ENCODE measurements around the gene AMMECR1. TPM values are rescaled to one million over a fixed set of nuclear protein-coding genes. Genes with fewer than 3 reads are reported as not detected.

Gene AMMECR1
- total and polyA plus RNA-seq, 10 donors, result 1.7 to 15.6 (median 9.6) TPM

- intact Hi-C loops (cut with DNase I; ENCODE audit: low total_unique reads), result no loop called here
- peaks cover 0 to 5% (median 0%) of the 10 kb centered on the region in 7 donors for H3K27me3 ChIP-seq (replicated peaks in 1 of 7)
- peaks cover 0 to 12% (median 0%) of the 10 kb centered on the region in 8 donors for H3K9me3 ChIP-seq
- H3K4me1 ChIP-seq, result peaks cover 0 to 12% (median 0%) of the 10 kb centered on the region in 6 donors
- no peak overlapping the region for H3K27ac ChIP-seq
- no peak overlapping the region for H3K4me3 ChIP-seq
- WGBS, 5 donors, result 69 to 96% (median 79%) methylated on average over 4 of the region's 4 CpGs
- no peak for TF ChIP-seq POLR2AphosphoS5 (IDR thresholded peaks at IDR 0.05)
- no peak for TF ChIP-seq CTCF (IDR thresholded peaks at IDR 0.05 in 8 of 11, conservative IDR thresholded peaks at IDR 0.05 in 3 of 11)
- no peak for TF ChIP-seq POLR2A (IDR thresholded peaks at IDR 0.05)
- no peaks in the 10 kb centered on the region for H3K36me3 ChIP-seq
- DNase-seq, result no peak
Measured at GRCh38 chrX:110322603-110323002, 4.7 kb upstream of the AMMECR1 start.

- 29 to 40% (median 34%) methylated on average over 3 of the region's 3 CpGs for WGBS, 5 donors
- H3K27me3 ChIP-seq (replicated peaks in 1 of 7), result peaks cover 0 to 7% (median 0%) of the 10 kb centered on the region in 7 donors
- no peak for DNase-seq
- intact Hi-C loops (cut with DNase I; ENCODE audit: low total_unique reads), result no loop called here
- H3K36me3 ChIP-seq, result no peaks in the 10 kb centered on the region
- peaks cover 0 to 15% (median under 1%) of the 10 kb centered on the region in 6 donors for H3K4me1 ChIP-seq
- no peak for TF ChIP-seq CTCF (IDR thresholded peaks at IDR 0.05 in 8 of 11, conservative IDR thresholded peaks at IDR 0.05 in 3 of 11)
- TF ChIP-seq POLR2AphosphoS5 (IDR thresholded peaks at IDR 0.05), result no peak
- no peak for TF ChIP-seq POLR2A (IDR thresholded peaks at IDR 0.05)
- H3K9me3 ChIP-seq, result peaks cover 0 to 12% (median 0%) of the 10 kb centered on the region in 8 donors
- H3K27ac ChIP-seq, result no peak overlapping the region
- no peak overlapping the region for H3K4me3 ChIP-seq
Measured at GRCh38 chrX:110321670-110322069, 3.8 kb upstream of the AMMECR1 start.

GRCh38 chrX:110321081-110321480 lies 3.2 kb upstream of the AMMECR1 start:
- Histone ChIP-seq H3K36me3 (no peaks in the 10 kb centered on the region), H3K27ac (no peak overlapping the region), H3K27me3 (replicated peaks in 1 of 7) (peaks cover 0 to 7% (median 0%) of the 10 kb centered on the region in 7 donors), H3K9me3 (peaks cover 0 to 8% (median 0%) of the 10 kb centered on the region in 8 donors), H3K4me1 (peaks cover 0 to 21% (median 5%) of the 10 kb centered on the region in 6 donors), H3K4me3 (no peak overlapping the region)
- DNase-seq, result no peak
- TF ChIP-seq POLR2A (IDR thresholded peaks at IDR 0.05), result no peak
- intact Hi-C loops (cut with DNase I; ENCODE audit: low total_unique reads), result no loop called here

- 37 to 68% (median 65%) methylated on average over 3 of the region's 3 CpGs for WGBS, 5 donors
- no peak overlapping the region for H3K27ac ChIP-seq
- H3K36me3 ChIP-seq, result no peaks in the 10 kb centered on the region
- DNase-seq, result no peak
- intact Hi-C loops (cut with DNase I; ENCODE audit: low total_unique reads), result no loop called here
- peaks cover 0 to 2% (median 0%) of the 10 kb centered on the region in 8 donors for H3K9me3 ChIP-seq
- H3K4me3 ChIP-seq, result no peak overlapping the region
- peaks cover 0 to 27% (median 7%) of the 10 kb centered on the region in 6 donors for H3K4me1 ChIP-seq
- no peak for TF ChIP-seq POLR2A (IDR thresholded peaks at IDR 0.05)
- TF ChIP-seq POLR2AphosphoS5 (IDR thresholded peaks at IDR 0.05), result no peak
- no peak for TF ChIP-seq CTCF (IDR thresholded peaks at IDR 0.05 in 8 of 11, conservative IDR thresholded peaks at IDR 0.05 in 3 of 11)
- peaks cover 0 to 7% (median 0%) of the 10 kb centered on the region in 7 donors for H3K27me3 ChIP-seq (replicated peaks in 1 of 7)
Measured at GRCh38 chrX:110320381-110320987, 2.6 kb upstream of the AMMECR1 start.
